HL-60 (cell line): ENCODE measurements around the gene MYOM1.

Experiments
- GABPA ChIP-seq: IDR thresholded peaks from 2 replicates; pipeline ENCODE4 v1.6.1; 2012; ENCODE audit warnings: low read depth
- POLR2AphosphoS5 ChIP-seq: IDR thresholded peaks from 2 replicates; pipeline ENCODE4 v1.6.1; 2012; ENCODE audit warnings: low read depth
- REST ChIP-seq: IDR thresholded peaks from 2 replicates; pipeline ENCODE4 v1.6.1; 2012; ENCODE audit warnings: low read depth; ENCODE audit not compliant: insufficient replicate concordance
- TF ChIP-seq, protein P1 (sequence below): IDR thresholded peaks from one replicate; pipeline ENCODE4 v1.5.1; 2011; ENCODE audit warnings: low read length, control low read depth, inconsistent platforms; ENCODE audit not compliant: insufficient read depth

DNA sequence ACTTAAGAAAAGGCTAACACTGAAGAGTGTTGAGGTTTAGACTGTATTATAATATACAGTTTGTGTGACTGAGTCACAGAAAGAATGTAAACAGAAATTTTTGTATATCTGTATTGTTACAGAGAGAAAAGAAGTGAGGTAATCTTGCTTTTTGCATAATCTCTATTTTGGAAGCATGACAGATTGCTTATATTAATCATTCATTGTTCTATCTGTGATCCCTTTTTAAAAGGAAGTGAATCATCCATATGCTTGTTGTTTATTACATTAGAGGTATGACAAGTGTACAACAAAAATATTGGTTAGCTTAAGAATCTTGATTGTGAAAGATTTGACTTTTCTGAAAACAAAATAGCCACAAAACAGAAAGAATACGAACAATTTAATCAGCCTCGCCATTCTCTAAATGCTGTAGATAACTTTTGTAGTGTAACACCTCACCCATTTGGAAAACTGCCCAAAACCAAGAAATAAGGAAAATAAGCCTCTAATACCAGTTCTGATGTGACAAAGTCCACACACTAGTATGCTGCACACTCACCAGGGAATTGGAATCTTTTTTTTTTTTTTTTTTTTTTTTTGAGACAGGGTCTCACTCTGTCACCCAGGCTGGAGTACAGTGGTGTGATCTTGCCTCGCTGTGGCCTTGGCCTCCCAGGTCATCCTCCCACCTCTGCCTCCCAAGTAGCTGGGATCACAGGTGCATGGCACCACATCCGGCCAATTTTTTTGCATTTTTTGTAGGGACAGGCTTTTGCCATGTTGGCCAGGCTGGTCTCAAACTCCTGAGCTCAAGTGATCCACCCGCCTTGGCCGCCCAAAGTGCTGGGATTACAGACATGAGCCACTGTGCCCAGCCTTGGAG lies 115.3 kb downstream of the MYOM1 start:
- TF ChIP-seq GABPA (no peak), POLR2AphosphoS5 (no peak), REST (no peak)
- TF ChIP-seq, protein P1, sequence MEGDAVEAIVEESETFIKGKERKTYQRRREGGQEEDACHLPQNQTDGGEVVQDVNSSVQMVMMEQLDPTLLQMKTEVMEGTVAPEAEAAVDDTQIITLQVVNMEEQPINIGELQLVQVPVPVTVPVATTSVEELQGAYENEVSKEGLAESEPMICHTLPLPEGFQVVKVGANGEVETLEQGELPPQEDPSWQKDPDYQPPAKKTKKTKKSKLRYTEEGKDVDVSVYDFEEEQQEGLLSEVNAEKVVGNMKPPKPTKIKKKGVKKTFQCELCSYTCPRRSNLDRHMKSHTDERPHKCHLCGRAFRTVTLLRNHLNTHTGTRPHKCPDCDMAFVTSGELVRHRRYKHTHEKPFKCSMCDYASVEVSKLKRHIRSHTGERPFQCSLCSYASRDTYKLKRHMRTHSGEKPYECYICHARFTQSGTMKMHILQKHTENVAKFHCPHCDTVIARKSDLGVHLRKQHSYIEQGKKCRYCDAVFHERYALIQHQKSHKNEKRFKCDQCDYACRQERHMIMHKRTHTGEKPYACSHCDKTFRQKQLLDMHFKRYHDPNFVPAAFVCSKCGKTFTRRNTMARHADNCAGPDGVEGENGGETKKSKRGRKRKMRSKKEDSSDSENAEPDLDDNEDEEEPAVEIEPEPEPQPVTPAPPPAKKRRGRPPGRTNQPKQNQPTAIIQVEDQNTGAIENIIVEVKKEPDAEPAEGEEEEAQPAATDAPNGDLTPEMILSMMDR, result no peak
